Fibroblast of mammary gland (primary cell): ENCODE results near the gene TEPSIN.

Source experiments
- DNase-seq: peaks from one replicate; pipeline ENCODE4 v3.0.0-alpha.2; 2010; ENCODE audit warnings: low read depth
- H3K4me3 ChIP-seq: 2 replicates; pipeline ENCODE4 v1.5.1; 2011; ENCODE audit warnings: low read depth, mild to moderate bottlenecking, low read length, moderate library complexity; ENCODE audit not compliant: control insufficient read depth
- CTCF ChIP-seq: conservative IDR thresholded peaks from 2 replicates; pipeline ENCODE4 v1.5.1; 2011; ENCODE audit warnings: low read depth, low read length, inconsistent platforms; ENCODE audit not compliant: control insufficient read depth, insufficient read depth

Gene TEPSIN

DNA sequence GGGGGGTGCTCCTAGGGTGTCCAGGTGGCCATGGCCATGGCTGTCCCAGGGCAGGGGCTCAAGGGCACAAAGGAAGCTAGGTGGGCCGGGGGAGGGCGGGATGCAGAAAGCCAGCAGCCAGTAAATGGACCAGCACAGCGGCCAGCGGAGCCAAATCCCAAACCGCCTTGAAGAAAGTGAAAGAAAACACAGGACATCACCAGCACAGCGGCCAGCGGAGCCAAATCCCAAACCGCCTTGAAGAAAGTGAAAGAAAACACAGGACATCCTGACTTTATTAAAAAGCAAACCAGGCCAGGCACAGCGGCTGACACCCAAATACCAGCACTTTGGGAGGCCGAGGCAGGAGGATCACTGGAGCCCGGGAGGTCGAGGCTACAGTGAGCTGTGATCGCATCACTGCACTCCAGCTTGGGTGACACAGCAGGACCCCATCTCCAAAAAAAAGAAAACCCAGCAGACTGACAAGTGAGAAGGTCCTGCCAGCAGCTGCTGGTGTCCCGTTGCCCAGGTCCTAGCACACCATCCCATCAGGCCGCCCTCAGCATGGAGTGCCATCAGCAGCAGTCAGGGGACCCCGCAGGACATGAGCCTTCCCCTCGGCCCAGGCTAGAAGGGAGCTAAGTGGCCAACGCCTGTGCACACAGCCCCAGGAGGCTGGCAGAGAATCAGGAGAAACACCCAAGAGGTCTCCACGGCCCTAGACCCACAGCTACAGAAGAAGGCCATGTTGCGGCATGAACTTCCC lies 39.3 kb upstream of the TEPSIN start:
- no peak for TF ChIP-seq CTCF
- peak; percentile 27 for DNase-seq
- H3K4me3 ChIP-seq = no peak overlapping the region

DNA sequence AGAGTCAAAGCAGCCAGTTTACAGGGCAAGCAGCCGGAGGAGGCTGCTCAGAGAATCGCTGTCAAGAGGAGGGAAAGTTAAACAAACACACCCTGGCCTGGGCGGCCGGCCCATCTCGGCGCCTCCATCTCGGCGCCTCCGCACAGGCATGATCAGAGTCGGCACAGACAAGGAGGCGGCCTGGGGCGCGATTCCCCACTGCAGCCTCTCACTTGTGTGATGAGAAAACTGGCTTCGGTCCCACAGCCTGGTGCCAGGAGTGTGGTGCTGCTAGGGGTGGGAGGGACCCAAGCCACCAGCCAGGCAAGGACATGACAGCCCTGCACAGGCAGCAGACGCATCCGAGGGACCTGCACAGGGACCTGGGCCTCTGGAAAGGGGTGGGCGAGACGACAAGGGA lies 38.6 kb upstream of the TEPSIN start:
- TF ChIP-seq CTCF = no peak
- no peak overlapping the region for H3K4me3 ChIP-seq
- no peak for DNase-seq

DNA sequence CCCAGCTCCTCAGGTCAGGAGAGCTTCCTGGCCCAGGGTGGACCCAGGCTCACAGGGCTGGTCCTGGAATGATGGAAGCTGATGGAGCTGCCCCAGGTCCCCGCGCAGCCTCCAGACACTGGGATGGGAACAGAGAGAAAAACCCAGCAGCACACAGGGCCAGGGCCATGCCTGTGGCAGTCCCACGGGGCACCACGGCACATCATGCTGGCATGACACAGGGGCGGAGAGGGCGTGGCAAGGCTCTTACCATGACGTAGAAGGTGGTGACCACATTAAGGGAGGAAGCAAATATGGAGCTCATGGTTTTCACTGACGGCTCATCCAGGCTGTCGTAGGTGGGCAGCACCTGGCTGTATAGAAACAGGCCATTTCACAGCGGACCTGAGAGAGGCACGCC lies 37.9 kb upstream of the TEPSIN start:
- no peak overlapping the region for H3K4me3 ChIP-seq
- TF ChIP-seq CTCF = no peak
- no peak for DNase-seq

- DNase-seq = no peak
- no peak for TF ChIP-seq CTCF
Measured at GRCh38 chr17:81274471-81274855, 35.6 kb upstream of the TEPSIN start.

DNA sequence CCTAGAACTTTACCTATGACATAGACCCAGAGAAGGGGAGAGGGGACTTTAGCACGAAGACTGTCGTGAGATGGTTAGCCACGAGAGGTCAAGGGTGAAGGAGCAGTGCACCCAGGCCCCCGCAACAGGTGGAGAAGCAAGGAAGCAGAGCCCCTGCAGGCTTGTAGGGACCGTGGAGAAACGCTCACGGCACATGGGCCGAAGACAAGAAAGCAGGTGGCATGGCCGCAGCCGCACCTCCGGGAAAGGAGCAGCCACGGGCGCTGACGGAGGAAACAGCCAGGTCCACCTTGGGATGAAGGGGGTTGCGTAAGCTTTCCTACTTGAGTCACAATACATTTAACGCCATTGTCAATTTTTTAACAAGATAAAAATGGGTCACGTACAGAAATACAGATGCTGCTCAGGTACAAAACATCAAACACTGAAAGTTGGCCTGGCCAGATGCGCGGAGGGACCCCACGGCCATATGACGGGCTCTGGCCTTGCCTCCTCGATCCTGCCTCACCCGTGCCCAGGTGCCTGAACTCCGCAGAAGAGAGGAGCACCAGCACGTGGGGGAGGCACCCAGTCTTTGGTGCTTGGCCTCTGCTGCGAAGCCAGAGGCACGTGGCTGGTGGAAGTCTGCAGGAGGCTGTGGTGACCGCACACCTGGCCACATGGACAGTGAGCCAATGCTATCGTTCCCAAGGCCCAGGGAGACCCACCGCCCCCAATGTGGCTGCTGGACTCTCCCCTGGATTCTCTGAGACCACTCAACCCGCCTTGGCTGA lies 35.0 kb upstream of the TEPSIN start:
- no peak overlapping the region for H3K4me3 ChIP-seq
- no peak for TF ChIP-seq CTCF

More at GRCh38 chr17:81274471-81274855, 35.6 kb upstream of the TEPSIN start:
- H3K4me3 ChIP-seq = no peak overlapping the region

GRCh38 chr17:81272616-81273015 lies 33.8 kb upstream of the TEPSIN start:
- H3K4me3 ChIP-seq = no peak overlapping the region
- TF ChIP-seq CTCF = no peak
- DNase-seq = no peak

More for the DNA sequence above, 35.0 kb upstream of the TEPSIN start:
- DNase-seq = no peak

DNA sequence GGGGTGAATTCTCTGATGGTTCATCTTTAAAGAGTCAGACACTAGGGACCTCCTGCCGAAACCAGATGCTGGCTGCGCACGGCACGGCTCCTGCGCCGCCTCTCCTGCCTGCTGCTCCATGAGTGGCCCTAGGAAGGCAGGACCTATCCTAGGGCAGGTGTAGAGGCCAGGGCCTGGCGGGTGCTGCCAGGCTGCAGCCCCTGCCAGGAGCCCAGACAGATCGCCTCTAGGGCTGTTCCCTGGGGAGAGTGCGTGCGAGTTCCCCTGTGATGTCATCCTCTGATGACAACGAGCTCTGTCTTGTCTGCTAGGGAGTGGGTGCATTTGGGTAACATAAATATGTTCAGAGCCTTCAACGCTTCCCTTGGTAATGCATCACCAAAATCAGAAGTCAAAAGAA lies 32.4 kb upstream of the TEPSIN start:
- no peak overlapping the region for H3K4me3 ChIP-seq
- no peak for DNase-seq
- no peak for TF ChIP-seq CTCF
